GM18505 (cell line): Measurements from ENCODE around the gene SLC27A1.

Experiments used
- ATAC-seq: cut with Tn5 transposase; IDR thresholded peaks from one replicate; pipeline ENCODE4 v1.9.1; 2021; ENCODE audit not compliant: unreplicated experiment
- POLR2A ChIP-seq: IDR thresholded peaks from 4 replicates; pipeline ENCODE4 v1.6.1; 2011; ENCODE audit warnings: borderline replicate concordance; ENCODE audit not compliant: insufficient read depth, insufficient read length; ENCODE audit errors: extremely low read depth

SLC27A1 gene

GRCh38 chr19:17447704-17448130 is 22.6 kb upstream of the SLC27A1 start:
- ATAC-seq = no peak
- no peak for TF ChIP-seq POLR2A

DNA sequence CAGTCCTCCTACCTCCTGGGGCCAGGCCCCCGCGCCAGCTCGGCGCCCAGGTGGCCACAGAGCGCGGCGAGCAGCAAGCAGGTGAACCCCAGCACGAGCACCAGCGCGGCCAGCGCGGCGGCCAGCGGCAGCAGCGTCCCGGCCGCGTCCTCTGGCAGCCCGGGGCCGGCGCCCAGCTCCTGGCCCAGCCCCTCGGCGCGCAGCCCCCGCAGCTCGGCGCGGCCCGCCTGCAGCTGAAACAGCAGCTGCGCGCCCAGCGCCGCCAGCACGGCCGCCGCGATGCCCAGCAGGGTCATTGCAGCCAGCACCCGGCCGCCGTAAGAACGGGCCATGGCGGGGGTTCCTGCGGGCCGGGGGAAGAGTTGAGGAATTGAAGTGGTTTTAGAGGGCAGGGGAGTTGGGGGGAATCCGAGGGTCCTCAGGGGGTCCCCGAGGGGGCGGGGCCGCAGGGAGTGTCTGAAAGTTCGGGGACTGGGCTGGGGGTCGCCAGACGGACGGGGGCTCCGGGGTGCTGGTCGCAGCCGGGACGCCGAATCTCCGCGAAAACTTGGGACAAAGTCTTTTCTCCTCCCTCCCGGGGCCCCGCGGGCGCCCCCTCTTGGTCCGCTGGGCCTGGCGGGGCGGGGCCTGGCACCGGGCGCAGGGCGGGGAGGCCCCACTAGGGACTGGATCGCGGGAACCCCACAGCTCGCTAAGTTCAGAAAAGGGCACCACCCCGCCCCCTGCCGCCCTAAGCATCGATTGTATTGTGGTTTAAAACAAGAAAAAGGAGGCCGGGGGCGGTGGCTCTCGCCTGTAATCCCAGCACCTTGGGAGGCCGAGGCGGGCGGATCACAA is 22.0 kb upstream of the SLC27A1 start, which contains the start of gene TMEM221:
TMEM221 (minus strand) TSS at position 538 of the 837 bp plus-strand sequence; CDS start at position 332, 206 bp downstream.
- no peak for ATAC-seq
- no peak for TF ChIP-seq POLR2A

DNA sequence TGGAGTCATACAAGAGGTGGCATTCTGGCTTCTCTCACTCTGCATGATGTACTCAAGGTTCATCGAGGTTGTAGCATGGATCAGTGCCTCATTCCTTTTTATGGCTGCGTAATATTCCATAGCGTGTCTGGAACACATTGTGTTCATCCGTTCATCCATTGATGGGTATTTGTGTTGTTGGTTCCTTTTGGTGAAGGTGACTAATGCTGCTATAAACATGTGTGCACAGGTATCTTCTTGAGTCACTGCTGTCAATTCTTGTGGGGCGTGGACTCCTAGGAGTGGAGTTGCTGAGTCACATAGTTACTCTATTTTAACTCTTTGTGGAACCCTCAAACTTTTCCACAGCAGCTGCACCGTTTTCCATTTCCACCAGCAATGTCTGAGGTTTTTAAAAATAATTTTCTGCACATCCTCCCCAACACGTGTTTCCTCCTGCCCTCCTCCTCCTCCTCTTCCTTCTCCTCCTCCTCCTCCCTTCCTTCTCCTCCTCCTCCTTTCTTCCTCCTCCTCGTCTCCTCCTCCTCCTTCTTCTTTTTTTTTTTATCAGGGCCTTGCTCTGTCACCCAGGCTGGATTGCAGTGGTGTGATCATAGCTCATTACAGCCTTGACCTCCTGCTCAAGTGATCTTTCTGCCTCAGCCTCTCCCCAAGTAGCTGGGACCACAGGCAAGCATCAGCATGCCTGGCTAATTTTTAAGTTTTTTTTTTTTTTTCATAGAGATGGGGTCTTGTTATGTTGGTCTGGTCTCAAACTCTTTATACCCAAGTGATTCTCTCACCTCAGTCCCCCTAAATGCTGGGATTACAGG is 19.9 kb upstream of the SLC27A1 start:
- no peak for TF ChIP-seq POLR2A
- ATAC-seq = no peak

- TF ChIP-seq POLR2A = no peak
- no peak for ATAC-seq
Observed at GRCh38 chr19:17451820-17452219, 18.5 kb upstream of the SLC27A1 start.

- no peak for ATAC-seq
Observed at GRCh38 chr19:17454576-17455071, 15.7 kb upstream of the SLC27A1 start.

GRCh38 chr19:17455308-17456123 is 14.8 kb upstream of the SLC27A1 start:
- no peak for TF ChIP-seq POLR2A
- no peak for ATAC-seq

More at GRCh38 chr19:17454576-17455071, 15.7 kb upstream of the SLC27A1 start:
- TF ChIP-seq POLR2A = no peak

DNA sequence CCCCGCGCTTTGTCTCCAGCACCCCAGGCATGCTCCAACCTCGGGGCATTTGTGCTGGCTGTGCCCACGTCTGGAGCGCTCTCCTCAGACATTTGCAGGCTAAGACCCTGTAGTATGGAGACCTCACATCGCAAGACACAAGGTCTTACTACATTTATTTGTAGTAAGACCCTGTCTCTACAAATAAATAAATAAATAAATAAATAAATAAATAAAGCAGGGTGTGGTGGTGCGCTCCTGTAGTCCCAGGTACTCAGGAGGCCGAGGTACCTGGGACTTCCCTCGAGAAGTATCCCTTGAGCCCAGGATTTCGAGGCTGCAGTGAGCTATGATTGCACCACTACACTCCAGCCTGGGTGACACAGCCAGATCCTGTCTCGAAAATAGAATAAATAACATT is 14.2 kb upstream of the SLC27A1 start:
- TF ChIP-seq POLR2A = no peak
- ATAC-seq = no peak

DNA sequence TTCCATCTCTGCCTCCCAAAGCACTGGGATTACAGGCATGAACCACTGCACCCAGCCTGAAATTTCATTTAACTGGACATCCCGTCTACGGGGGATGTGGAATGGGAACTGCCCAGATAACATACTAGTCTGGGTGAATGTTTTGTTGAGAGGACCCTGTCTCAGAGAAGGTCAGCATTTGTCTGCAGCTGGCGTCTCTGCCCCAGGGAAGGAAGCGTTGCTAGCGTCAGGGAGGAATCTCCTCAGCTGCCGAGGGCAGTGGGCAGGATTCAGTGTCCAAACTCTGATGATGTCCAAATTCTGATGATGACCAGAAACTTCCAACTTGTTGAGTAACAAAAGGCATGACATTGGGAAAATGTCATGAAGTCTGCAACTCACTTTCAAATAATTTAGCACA is 12.7 kb upstream of the SLC27A1 start:
- TF ChIP-seq POLR2A = no peak
- no peak for ATAC-seq

DNA sequence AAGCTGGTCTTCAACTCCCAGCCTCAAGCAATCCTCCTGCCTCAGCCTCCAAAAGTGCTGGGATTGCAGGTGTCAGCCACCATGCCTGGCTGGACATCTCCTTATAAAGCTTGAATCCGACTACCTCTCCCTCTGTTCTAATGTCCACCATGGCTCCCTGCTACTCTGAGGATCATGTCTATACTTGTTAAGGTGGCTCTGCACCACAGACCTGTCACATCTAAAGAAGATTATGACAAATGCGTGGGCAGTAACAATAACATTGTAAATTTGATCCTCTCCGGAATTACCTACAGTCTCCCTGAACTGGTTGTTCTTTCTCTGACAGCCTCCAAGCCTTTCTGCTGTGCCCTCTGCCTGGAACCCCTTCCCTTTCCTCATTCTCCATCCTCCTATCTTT is 11.4 kb upstream of the SLC27A1 start:
- TF ChIP-seq POLR2A = no peak
- ATAC-seq = no peak

DNA sequence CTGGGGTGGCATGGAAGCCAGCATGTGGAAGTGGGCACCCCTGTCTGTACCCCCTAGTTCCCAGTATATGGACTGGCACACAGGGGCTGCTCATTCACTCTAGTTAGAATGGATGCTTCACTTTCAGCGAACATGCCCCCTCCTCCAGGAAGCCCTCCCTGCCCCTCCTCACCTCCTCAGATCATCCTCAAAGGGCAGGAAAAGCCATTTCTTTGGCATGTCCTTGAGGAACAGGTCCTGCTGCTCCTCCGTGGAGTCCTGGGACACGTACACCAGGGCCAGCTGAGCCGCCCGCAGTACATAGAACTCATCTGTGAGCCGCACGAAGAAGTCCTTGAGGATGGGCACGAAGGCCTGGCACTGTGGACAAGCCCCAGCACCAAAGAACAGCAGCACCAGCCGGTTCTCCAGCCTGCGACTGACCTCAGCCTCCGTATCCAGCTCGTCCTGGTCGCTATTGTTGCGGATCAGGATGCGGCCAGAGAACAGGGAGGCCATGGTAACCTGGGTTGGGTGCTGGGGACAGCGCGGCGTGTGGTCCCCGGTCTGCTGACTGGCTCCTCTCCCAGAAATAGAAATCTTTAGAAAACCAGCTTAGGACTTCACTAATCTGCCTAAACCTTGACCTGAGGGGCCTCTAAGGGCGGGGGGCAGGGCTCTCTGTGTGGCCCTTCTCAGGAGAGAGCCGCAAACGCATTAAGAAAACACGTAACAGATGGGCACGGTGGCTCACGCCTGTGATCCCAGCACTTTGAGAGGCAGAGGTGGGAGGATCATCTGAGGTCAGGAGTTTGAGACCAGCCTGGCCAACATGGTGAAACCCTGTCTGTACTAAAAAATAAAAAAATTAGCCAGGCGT is 9.7 kb upstream of the SLC27A1 start, which contains the start of gene NXNL1:
NXNL1 (minus strand) TSS at position 555 of the 859 bp plus-strand sequence; CDS start at position 498, 57 bp downstream.
- no peak for ATAC-seq
- TF ChIP-seq POLR2A = no peak

DNA sequence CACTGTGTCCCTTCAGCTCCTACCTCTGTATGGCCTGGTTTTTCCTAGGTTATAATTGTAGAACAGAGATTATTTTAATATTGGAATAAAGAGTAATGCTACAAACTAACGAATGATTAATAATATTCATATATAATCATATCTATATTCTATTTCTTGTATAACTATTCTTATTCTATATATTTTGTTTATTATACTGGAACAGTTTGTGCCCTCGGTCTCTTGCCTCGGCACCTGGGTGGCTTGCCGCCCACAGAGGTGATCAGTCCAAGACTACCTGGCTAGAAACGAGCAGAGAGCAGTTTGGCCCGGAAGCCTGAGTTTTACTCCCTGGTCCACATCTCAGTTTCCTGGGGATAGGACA is 3.9 kb upstream of the SLC27A1 start:
- no peak for ATAC-seq
- no peak for TF ChIP-seq POLR2A

- ATAC-seq = no peak
- TF ChIP-seq POLR2A = no peak
Observed at GRCh38 chr19:17467471-17468301, 2.6 kb upstream of the SLC27A1 start.
